Lower leg skin (tissue), 3 donors: ENCODE data around the gene MVB12B.

Experiments used
- POLR2A ChIP-seq, 2 donors: fragments of 450-650 bp; IDR thresholded peaks; one replicate each; pipeline ENCODE4 v1.6.1; 2016 to 2017; ENCODE audit warnings: antibody characterized with exemption in 2 of 2, mild to moderate bottlenecking in 1 of 2, moderate library complexity in 1 of 2
- TF ChIP-seq, protein P1 (sequence below), 3 donors: fragments of 450-650 bp; IDR thresholded peaks; one replicate each; pipeline ENCODE4 v1.5.1; 2016; ENCODE audit warnings: antibody characterized with exemption in 3 of 3, mild to moderate bottlenecking in 3 of 3, moderate library complexity in 2 of 3

DNA sequence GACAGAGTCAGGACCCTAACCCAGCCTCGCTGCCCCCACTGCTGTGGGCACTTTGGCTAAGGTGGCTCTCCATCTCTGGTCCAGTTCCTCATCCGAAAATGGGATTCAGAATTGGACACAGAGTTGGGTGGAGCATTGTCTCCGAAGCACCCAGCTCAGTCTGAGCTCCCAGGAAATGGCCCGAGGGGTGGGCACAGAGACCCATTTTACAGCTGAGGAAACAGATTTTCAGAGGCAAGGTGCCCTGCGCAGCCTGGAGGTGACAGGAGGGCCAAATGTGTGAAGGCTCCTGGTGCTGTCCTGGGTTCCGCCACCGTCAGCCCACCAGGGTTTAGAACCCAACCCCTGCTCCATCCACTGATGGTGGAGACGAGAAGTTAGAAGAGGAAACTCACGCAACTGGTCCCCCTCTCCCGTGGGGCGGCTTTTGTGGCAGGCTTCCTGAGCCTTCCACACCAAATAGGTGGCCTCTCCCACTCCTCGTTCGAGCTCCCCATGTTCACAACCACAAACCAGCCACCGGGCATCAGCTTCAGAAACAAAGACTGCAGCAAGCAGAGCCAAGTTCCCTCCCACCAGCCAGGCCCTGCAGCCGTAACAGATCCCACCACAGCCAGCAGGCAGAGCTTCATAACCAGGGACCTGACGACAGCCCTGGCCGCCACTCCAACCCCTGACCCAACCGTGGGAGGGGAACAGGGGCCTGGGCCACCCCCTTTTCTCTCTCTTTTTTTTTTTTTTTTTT lies 196.2 kb downstream of the MVB12B start:
- TF ChIP-seq, protein P1, sequence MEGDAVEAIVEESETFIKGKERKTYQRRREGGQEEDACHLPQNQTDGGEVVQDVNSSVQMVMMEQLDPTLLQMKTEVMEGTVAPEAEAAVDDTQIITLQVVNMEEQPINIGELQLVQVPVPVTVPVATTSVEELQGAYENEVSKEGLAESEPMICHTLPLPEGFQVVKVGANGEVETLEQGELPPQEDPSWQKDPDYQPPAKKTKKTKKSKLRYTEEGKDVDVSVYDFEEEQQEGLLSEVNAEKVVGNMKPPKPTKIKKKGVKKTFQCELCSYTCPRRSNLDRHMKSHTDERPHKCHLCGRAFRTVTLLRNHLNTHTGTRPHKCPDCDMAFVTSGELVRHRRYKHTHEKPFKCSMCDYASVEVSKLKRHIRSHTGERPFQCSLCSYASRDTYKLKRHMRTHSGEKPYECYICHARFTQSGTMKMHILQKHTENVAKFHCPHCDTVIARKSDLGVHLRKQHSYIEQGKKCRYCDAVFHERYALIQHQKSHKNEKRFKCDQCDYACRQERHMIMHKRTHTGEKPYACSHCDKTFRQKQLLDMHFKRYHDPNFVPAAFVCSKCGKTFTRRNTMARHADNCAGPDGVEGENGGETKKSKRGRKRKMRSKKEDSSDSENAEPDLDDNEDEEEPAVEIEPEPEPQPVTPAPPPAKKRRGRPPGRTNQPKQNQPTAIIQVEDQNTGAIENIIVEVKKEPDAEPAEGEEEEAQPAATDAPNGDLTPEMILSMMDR (IDR thresholded peaks at IDR 0.05), result no peak
- TF ChIP-seq POLR2A (IDR thresholded peaks at IDR 0.05), result no peak
